Esophagus muscularis mucosa (tissue), 3 donors: Measurements from ENCODE around the gene PMEL.

Experiments
- POLR2A ChIP-seq: fragments of 450-650 bp; IDR thresholded peaks from one replicate; pipeline ENCODE4 v1.6.1; 2017; ENCODE audit warnings: antibody characterized with exemption, moderate library complexity, mild to moderate bottlenecking, low read depth
- POLR2AphosphoS5 ChIP-seq, 2 donors: sonication (generic); formaldehyde crosslinking; IDR thresholded peaks; one replicate each; pipeline ENCODE4 v1.6.1; 2017; ENCODE audit warnings: antibody characterized with exemption in 2 of 2
- TF ChIP-seq, protein P1 (sequence below), 3 experiments: fragments of 200-600 bp in 2 of 3; fragments of 450-650 bp in 1 of 3; sonication (generic) in 2 of 3; IDR thresholded peaks; one replicate each; pipeline ENCODE4 v1.5.1; 2017 to 2019; ENCODE audit warnings: antibody characterized with exemption in 3 of 3, mild to moderate bottlenecking in 2 of 3, moderate library complexity in 1 of 3

DNA sequence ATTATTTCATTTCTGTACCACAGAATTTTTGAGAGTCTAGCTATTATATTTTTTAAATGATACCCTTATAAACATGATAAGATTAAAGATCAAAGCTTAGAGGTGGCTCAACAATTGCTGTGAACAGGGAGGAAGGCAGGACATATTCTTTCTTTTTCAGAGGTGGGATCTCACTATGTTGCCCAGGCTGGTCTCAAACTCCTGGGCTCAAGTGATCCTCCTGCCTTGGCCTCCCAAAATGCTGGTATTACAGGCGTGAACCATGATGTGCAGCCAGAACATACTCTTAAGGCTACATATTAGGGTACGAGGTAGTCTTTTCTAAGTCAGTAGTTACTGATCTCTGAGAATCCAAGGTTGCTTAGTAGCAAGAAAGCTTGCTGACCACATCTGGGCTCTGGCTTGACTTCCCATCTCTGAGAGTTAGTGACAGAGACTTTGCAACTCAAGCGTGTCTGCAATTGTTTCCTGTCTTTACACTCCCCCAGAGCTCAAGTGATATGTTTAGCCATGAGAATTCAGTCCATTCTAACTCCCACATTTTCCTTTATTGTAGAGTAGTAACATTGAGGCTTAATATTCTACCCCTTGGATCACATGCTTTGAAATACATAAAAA lies 16.6 kb upstream of the PMEL start:
- TF ChIP-seq POLR2A (no peak), POLR2AphosphoS5 (IDR thresholded peaks at IDR 0.05) (no peak)
- TF ChIP-seq, protein P1, sequence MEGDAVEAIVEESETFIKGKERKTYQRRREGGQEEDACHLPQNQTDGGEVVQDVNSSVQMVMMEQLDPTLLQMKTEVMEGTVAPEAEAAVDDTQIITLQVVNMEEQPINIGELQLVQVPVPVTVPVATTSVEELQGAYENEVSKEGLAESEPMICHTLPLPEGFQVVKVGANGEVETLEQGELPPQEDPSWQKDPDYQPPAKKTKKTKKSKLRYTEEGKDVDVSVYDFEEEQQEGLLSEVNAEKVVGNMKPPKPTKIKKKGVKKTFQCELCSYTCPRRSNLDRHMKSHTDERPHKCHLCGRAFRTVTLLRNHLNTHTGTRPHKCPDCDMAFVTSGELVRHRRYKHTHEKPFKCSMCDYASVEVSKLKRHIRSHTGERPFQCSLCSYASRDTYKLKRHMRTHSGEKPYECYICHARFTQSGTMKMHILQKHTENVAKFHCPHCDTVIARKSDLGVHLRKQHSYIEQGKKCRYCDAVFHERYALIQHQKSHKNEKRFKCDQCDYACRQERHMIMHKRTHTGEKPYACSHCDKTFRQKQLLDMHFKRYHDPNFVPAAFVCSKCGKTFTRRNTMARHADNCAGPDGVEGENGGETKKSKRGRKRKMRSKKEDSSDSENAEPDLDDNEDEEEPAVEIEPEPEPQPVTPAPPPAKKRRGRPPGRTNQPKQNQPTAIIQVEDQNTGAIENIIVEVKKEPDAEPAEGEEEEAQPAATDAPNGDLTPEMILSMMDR (IDR thresholded peaks at IDR 0.05): no peak
